Tibial nerve (tissue), 4 donors: ENCODE data around the gene BARD1. TPM values are rescaled to one million over a fixed set of nuclear protein-coding genes. Genes with fewer than 3 reads are reported as not detected.

ENCODE experiments used
- DNase-seq, 2 donors: peaks; one replicate each; pipeline ENCODE4 v3.0.0-alpha.2; 2019; ENCODE audit warnings: low spot score in 2 of 2
- H3K27ac ChIP-seq, 4 donors: fragments of 200-600 bp; sonication (generic) in 3 of 4; one replicate each; pipeline ENCODE4 v1.5.1; 2017 to 2019; ENCODE audit warnings: mild to moderate bottlenecking in 1 of 4
- H3K27me3 ChIP-seq, 2 donors: fragments of 200-600 bp; sonication (generic) in 1 of 2; one replicate each; pipeline versions ENCODE4 v1.5.1 to v1.6.0; 2017 to 2019
- H3K36me3 ChIP-seq, 3 donors: fragments of 200-600 bp; sonication (generic); one replicate each; pipeline ENCODE4 v1.5.1; 2018 to 2019
- H3K4me1 ChIP-seq, 4 donors: fragments of 200-600 bp; sonication (generic) in 3 of 4; one replicate each; pipeline ENCODE4 v1.5.1; 2017 to 2019
- H3K4me3 ChIP-seq, 4 donors: fragments of 200-600 bp; sonication (generic) in 3 of 4; one replicate each; pipeline ENCODE4 v1.5.1; 2017 to 2019; ENCODE audit warnings: mild to moderate bottlenecking in 1 of 4, moderate library complexity in 1 of 4
- H3K9me3 ChIP-seq, 4 donors: fragments of 200-600 bp; sonication (generic) in 3 of 4; one replicate each; pipeline ENCODE4 v1.5.1; 2017 to 2019
- EP300 ChIP-seq, 2 donors: sonication (generic); formaldehyde crosslinking; IDR thresholded peaks; one replicate each; pipeline ENCODE4 v1.6.1; 2017; ENCODE audit warnings: antibody characterized with exemption in 2 of 2, mild to moderate bottlenecking in 1 of 2
- POLR2A ChIP-seq, 2 donors: fragments of 450-650 bp; IDR thresholded peaks; one replicate each; pipeline ENCODE4 v1.6.1; 2017; ENCODE audit warnings: antibody characterized with exemption in 2 of 2, mild to moderate bottlenecking in 2 of 2, moderate library complexity in 2 of 2
- WGBS, 2 donors: methylation state at CpG; one replicate each; pipeline ENCODE4 v1.1.5; 2018; 5-methylcytosine and 5-hydroxymethylcytosine counted together
- small RNA-seq: library from RNA; depleted of rRNA; stranded (forward); fragments of <200 nt; gene quantifications from one replicate; pipeline ENCODE3, GENCODE V24; 2016
- total RNA-seq, 4 donors: library from RNA; depleted of rRNA; stranded (reverse); fragments of >200 nt; gene quantifications; one replicate each; pipeline ENCODE4 v1.1.0, GENCODE V29; 2016
- TF ChIP-seq, protein P1 (sequence below), 5 experiments: fragments of 200-600 bp in 3 of 5; fragments of 450-650 bp in 2 of 5; sonication (generic) in 3 of 5; IDR thresholded peaks; one replicate each; pipeline ENCODE4 v1.5.1; 2016 to 2019; ENCODE audit warnings: antibody characterized with exemption in 5 of 5, mild to moderate bottlenecking in 3 of 5, moderate library complexity in 2 of 5

BARD1 gene
- total RNA-seq, 4 donors from 2014 or later: 11.1 to 16.0 (median 11.1) TPM

DNA sequence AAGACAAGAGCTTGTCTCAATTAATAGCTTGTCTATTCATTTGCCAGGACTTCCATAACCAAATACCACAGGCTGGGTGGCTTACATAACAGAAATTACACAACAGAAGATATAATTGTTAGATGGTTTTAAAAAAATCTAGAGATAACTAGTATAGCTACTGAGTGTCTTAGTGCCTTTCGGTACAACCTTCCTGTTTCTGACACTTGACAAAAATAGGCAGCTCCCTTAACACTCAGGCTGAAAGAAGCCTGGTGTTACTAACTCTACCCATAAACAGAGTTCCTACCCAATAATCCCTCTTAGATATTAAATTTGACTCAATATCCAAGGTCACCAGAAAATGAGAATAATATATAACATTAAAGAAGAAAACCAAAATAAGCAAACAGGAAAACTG is 129.7 kb downstream of the BARD1 start:
- no peaks in the 10 kb centered on the region for H3K36me3 ChIP-seq
- H3K27me3 ChIP-seq: no peaks in the 10 kb centered on the region
- DNase-seq: no peak
- 88 to 91% methylated on average over 1 of the region's 1 CpG for WGBS, 2 donors
- no peaks in the 10 kb centered on the region for H3K4me1 ChIP-seq
- peaks cover 0 to 10% (median 0%) of the 10 kb centered on the region in 4 donors for H3K9me3 ChIP-seq
- TF ChIP-seq, protein P1, sequence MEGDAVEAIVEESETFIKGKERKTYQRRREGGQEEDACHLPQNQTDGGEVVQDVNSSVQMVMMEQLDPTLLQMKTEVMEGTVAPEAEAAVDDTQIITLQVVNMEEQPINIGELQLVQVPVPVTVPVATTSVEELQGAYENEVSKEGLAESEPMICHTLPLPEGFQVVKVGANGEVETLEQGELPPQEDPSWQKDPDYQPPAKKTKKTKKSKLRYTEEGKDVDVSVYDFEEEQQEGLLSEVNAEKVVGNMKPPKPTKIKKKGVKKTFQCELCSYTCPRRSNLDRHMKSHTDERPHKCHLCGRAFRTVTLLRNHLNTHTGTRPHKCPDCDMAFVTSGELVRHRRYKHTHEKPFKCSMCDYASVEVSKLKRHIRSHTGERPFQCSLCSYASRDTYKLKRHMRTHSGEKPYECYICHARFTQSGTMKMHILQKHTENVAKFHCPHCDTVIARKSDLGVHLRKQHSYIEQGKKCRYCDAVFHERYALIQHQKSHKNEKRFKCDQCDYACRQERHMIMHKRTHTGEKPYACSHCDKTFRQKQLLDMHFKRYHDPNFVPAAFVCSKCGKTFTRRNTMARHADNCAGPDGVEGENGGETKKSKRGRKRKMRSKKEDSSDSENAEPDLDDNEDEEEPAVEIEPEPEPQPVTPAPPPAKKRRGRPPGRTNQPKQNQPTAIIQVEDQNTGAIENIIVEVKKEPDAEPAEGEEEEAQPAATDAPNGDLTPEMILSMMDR (IDR thresholded peaks at IDR 0.05): no peak
- TF ChIP-seq EP300 (IDR thresholded peaks at IDR 0.05) (no peak), POLR2A (IDR thresholded peaks at IDR 0.05) (no peak)
- H3K4me3 ChIP-seq: no peak overlapping the region
- H3K27ac ChIP-seq: no peak overlapping the region

DNA sequence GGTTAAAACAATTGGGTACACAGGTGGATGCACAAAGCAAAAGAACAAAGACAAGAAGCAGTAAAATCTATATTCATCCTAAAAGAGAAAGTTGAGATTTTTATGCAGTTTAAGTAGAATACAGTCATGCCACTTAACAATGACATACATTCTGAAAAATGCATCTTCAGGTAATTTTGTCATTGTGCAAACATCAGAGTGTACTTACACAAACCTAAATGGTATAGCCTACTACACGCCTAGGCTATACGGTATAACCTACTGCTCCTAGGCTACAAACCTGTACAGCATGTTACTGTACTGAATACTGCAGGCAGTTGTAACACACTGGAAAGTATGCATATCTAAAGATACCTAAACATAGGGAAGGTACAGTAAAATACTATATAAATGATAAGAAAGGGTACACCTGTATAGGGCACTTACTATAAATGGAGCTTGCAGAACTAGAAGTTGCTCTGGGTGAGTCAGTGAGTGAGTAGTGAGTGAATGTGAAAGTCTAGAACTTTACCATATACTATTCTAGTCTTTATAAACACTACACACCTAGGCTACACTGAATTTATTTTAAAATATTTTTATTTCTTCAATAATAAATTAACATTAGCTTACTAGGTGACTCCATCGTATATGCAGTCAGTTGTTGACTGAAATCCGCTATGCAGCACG is 132.9 kb downstream of the BARD1 start:
- Histone ChIP-seq H3K4me3 (no peak overlapping the region), H3K9me3 (peaks cover 0 to 10% (median 0%) of the 10 kb centered on the region in 4 donors), H3K36me3 (no peaks in the 10 kb centered on the region), H3K27me3 (no peaks in the 10 kb centered on the region), H3K4me1 (no peaks in the 10 kb centered on the region), H3K27ac (no peak overlapping the region)
- no peak for DNase-seq
- TF ChIP-seq POLR2A (IDR thresholded peaks at IDR 0.05): no peak
- no peak for TF ChIP-seq EP300 (IDR thresholded peaks at IDR 0.05)
- TF ChIP-seq, protein P1 (IDR thresholded peaks at IDR 0.05): no peak
- WGBS, 2 donors: 92 to 94% methylated on average over 5 of the region's 5 CpGs

Small RNA genes lying within 50 kb of the gene (small RNA-seq; reads per million reads assigned to genes)
- gene SNORA70I: not detected
